GM19455 (cell line): ENCODE results near the gene NBEA.
"Not testable (repeated sequence)": the region's sequence is repeated elsewhere in the genome, so short reads cannot be mapped to it uniquely, and the experiment has no call there.

Experiments
- ATAC-seq: cut with Tn5 transposase; IDR thresholded peaks from one replicate; pipeline ENCODE4 v1.9.1; 2021; ENCODE audit not compliant: unreplicated experiment

Gene NBEA

GRCh38 chr13:35367586-35367985 is 425.5 kb downstream of the NBEA start:
- no peak for ATAC-seq

GRCh38 chr13:35378939-35379338 is 436.9 kb downstream of the NBEA start:
- no peak for ATAC-seq

- no peak for ATAC-seq
Observed at GRCh38 chr13:35379663-35380062, 437.6 kb downstream of the NBEA start.

- ATAC-seq: no peak
Observed at GRCh38 chr13:35387682-35388250, 445.7 kb downstream of the NBEA start.

GRCh38 chr13:35388441-35389355 is 446.6 kb downstream of the NBEA start:
- ATAC-seq: no peak

- ATAC-seq: no peak
Observed at GRCh38 chr13:35389535-35389934, 447.5 kb downstream of the NBEA start.

GRCh38 chr13:35392768-35393167 is 450.7 kb downstream of the NBEA start:
- no peak for ATAC-seq

GRCh38 chr13:35393886-35394285 is 451.8 kb downstream of the NBEA start:
- ATAC-seq: no peak

- not testable (repeated sequence) for ATAC-seq
Observed at GRCh38 chr13:35408285-35408684, 466.2 kb downstream of the NBEA start.

GRCh38 chr13:35411059-35411744 is 469.1 kb downstream of the NBEA start:
- no peak for ATAC-seq

- no peak for ATAC-seq
Observed at GRCh38 chr13:35448465-35448864, 506.4 kb downstream of the NBEA start.

GRCh38 chr13:35449821-35450220 is 507.8 kb downstream of the NBEA start:
- ATAC-seq: no peak

GRCh38 chr13:35455022-35455421 is 513.0 kb downstream of the NBEA start:
- no peak for ATAC-seq

GRCh38 chr13:35457258-35457657 is 515.2 kb downstream of the NBEA start:
- no peak for ATAC-seq

GRCh38 chr13:35460061-35460460 is 518.0 kb downstream of the NBEA start:
- ATAC-seq: no peak

- ATAC-seq: no peak
Observed at GRCh38 chr13:35465371-35465770, 523.3 kb downstream of the NBEA start.

- no peak for ATAC-seq
Observed at GRCh38 chr13:35468195-35468594, 526.1 kb downstream of the NBEA start.

GRCh38 chr13:35469806-35470525 is 527.9 kb downstream of the NBEA start:
- ATAC-seq: no peak

GRCh38 chr13:35470671-35471661 is 528.9 kb downstream of the NBEA start:
- no peak for ATAC-seq

GRCh38 chr13:35471706-35472322 is 529.7 kb downstream of the NBEA start:
- no peak for ATAC-seq
